Glomerular endothelial cell (primary cell): ENCODE measurements around the gene DARS1. TPM values are rescaled to one million over a fixed set of nuclear protein-coding genes. Genes with fewer than 3 reads are reported as not detected.
"Not testable (repeated sequence)": the region's sequence is repeated elsewhere in the genome, so short reads cannot be mapped to it uniquely, and the experiment has no call there.

Experiments used
- DNase-seq: peaks from one replicate; pipeline ENCODE4 v3.0.0-alpha.2; 2011; ENCODE audit warnings: low read depth, low spot score; ENCODE audit errors: extremely low read depth
- total RNA-seq: library from RNA; depleted of rRNA; stranded (reverse); fragments of >200 nt; gene quantifications from 2 replicates; pipeline ENCODE4 v1.2.3, GENCODE V29; 2015

The DARS1 gene
- total RNA-seq, 1 donor from 2014 or later: 49.6 TPM

DNA sequence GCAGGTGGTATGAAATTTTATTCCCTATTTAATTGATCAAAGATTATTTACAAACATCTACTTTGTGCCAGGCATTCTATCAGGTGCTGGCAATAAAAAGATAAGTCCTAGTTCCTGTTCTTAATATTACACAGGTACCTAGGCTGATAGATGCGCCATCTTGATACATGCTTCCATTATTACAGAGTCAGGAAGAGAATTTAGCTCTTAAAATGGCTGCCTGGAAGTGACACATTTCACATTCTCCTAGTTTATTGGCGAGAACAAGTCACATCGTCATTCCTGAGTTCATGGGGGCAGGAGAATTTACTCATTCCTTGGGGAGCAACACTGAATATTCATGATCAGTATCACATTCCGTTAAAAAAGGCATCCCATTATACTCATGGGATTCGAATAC, 1.1 kb upstream of the DARS1 start:
- no peak for DNase-seq

- DNase-seq: no peak
Observed at GRCh38 chr2:135985826-135986393, 484 bp upstream of the DARS1 start.

DNA sequence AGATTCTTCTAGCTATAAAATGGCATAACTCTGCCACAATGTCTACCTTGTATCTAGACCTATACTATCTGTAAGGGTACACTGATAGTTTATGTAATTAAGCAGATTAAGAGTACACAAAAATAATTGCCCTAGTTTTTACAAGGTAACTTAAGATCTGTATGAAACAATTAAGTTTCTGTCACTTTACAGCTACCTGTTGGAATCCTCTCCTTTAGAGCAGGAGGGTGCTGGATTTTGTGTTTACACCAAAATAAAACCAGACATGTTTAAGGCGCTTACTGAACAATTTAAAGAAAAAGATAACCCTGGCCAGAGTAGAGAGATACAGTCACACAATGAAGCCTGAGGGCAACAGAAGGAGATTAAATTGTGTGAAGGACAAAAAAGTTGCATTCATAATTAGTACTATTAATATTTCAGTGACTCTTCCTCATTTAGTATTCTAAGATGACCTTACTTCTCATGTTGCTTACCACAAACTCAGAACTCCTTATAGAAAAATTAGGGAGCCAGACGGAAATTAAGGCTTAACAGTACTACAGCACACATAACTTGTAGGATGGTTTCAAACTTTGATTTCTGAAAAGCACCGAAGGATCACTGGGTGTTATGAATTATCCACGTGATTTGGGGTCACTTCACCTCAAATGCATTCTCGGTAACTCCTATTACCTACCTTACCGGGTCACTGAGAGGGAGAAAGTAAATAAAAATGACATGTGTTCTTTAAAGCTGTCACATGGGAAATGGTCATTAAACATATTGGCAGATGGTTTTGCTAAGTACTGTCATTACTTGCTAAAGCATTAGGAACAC, 1.0 kb downstream of the DARS1 start:
- no peak for DNase-seq

DNA sequence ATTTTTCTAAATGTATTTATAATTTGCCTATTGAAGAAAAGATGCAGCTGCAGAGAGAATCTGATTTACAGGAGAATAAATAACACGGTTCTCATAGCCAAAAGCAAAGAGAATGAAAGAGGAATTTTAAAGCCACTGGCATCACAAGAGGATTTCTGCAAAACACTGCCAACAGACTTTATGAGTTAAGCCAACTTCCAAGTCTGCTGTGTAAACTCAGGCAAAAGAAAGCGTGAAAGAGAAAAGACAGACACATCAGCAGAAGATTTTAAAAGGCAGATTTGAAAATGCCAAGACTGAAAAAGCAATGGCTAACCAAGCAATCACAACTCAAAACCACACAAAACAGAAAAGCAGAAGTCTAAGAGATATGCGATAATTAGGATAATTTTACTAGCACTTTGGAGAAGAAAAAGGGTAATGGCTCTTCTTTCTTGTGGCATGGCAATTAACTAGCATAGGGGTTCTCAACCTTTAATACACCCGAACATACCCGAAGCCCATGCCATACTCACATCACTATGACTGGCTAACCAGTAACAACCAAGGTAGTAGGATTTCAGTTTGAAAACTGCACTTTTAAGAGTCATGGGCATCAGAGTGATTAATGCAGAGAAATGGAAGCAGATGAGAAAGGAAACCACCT, 4.9 kb downstream of the DARS1 start:
- DNase-seq: no peak

DNA sequence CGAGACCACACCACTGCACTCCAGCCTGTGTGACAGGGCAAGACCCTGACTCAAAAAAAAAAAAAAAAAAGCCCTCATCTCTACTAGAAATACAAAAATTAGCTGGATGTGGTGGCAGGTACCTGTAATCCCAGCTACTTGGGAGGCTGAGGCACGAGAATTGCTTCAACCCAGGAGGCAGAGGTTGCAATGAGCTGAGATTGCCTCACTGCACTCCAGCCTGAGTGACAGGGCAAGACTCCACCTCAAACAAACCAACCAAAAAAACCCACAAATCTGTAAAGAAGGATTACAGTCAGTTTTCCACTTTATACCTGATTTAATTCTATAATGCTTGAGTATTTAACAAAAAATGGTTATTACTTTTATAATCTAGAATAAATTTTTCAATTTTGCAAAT, 9.7 kb downstream of the DARS1 start:
- no peak for DNase-seq

GRCh38 chr2:135974036-135974435, 11.4 kb downstream of the DARS1 start:
- DNase-seq: no peak

- DNase-seq: no peak
Observed at GRCh38 chr2:135969655-135970387, 15.6 kb downstream of the DARS1 start.

GRCh38 chr2:135965756-135966155, 19.7 kb downstream of the DARS1 start:
- no peak for DNase-seq

- not testable (repeated sequence) for DNase-seq
Observed at GRCh38 chr2:135964404-135964803, 21.0 kb downstream of the DARS1 start.

- DNase-seq: no peak
Observed at GRCh38 chr2:135963841-135964240, 21.6 kb downstream of the DARS1 start.

DNA sequence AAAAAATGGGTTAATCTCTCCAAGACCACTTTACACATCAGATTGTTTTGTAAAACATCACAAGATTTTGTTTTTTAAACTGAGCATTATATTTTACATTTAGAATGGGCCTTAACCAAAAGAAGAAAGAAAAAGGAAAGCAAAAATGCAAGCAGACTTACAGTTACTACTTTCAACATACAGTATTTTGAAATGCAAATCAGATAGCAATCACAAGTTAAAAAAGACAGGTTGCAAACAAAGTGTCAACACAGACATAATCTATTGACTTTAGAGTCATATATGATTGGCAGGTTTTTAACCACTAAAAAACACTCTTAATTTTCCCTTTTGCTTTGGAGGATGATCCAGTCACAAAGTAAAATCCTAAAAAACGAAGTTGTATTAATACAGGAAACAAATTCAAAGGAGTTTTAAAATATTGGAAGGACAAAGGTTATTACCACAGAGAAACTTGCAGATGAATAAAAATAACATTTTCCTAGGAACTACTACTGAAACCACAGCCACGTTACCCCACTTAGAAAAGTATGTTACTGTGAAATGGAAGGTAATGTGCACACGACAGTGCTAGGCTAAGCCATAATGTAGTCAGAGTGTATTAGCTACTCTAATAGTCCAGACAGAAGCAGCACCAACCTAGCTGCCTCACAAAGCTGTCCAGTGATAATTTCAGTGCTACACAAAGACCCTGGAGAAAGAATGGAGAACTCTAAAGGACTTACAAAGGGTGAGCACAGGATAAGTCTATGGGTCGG, 22.9 kb downstream of the DARS1 start:
- no peak for DNase-seq

- DNase-seq: peak; percentile 39
Observed at GRCh38 chr2:135960656-135961551, 24.5 kb downstream of the DARS1 start.

GRCh38 chr2:135960150-135960549, 25.3 kb downstream of the DARS1 start:
- DNase-seq: no peak

GRCh38 chr2:135958927-135959326, 26.5 kb downstream of the DARS1 start:
- not testable (repeated sequence) for DNase-seq

- DNase-seq: no peak
Observed at GRCh38 chr2:135954020-135954601, 31.3 kb downstream of the DARS1 start.

- DNase-seq: no peak
Observed at GRCh38 chr2:135952891-135953290, 32.5 kb downstream of the DARS1 start.

DNA sequence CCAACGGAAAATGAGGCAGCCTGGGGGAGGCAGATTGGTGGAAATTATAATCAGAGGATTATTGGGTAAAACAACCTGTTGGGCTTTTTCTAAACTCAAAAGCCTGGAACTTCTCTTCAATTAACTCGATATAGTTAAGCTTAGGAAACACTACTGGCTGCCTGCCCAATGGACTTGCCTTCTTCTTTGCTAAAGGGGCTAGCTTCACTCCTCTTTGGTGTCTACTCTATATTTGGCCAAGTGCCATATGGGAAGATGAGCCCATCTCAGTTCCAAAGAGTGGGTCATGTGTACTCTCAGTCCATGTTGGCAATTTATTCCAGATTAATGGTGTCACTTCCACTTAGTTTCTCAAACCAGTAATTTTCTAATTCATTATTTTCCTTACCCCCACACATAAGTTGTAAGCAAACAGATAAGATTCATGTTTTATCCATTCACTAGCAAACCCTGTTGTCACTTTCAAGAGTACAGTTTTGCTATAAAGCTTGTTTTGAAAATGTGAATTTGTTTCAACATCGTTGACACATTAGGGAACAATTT, 34.3 kb downstream of the DARS1 start:
- DNase-seq: no peak

GRCh38 chr2:135949451-135950234, 35.8 kb downstream of the DARS1 start:
- no peak for DNase-seq
